Neural progenitor cell (in vitro differentiated cells): ENCODE measurements around the gene C17orf114.

Experiments
- DNase-seq: peaks from one replicate; pipeline ENCODE4 v3.0.0-alpha.2; 2016; ENCODE audit warnings: low spot score
- H2AFZ ChIP-seq: fragments of 200-600 bp; sonication (generic); replicated peaks from 2 replicates; pipeline ENCODE4 v1.6.1; 2016; ENCODE audit warnings: antibody characterized with exemption
- H3F3A ChIP-seq: fragments of 200-600 bp; sonication (generic); 2 replicates; pipeline ENCODE4 v1.6.1; 2016; ENCODE audit warnings: antibody characterized with exemption, low read depth
- H3K27ac ChIP-seq: fragments of 200-600 bp; sonication (generic); 2 replicates; pipeline ENCODE4 v1.5.1; 2016; ENCODE audit warnings: mild to moderate bottlenecking
- H3K27me3 ChIP-seq: fragments of 200-600 bp; sonication (generic); 2 replicates; pipeline ENCODE4 v1.6.1; 2016; ENCODE audit warnings: mild to moderate bottlenecking, moderate library complexity
- H3K36me3 ChIP-seq: fragments of 200-600 bp; sonication (generic); 2 replicates; pipeline ENCODE4 v1.5.1; 2016
- H3K4me1 ChIP-seq: fragments of 200-600 bp; sonication (generic); 2 replicates; pipeline ENCODE4 v1.6.1; 2016; ENCODE audit warnings: mixed run types
- H3K4me2 ChIP-seq: fragments of 200-600 bp; sonication (generic); 2 replicates; pipeline ENCODE4 v1.6.1; 2016
- H3K4me3 ChIP-seq: fragments of 200-600 bp; sonication (generic); 2 replicates; pipeline ENCODE4 v1.5.1; 2016
- H3K79me2 ChIP-seq: fragments of 200-600 bp; sonication (generic); 2 replicates; pipeline ENCODE4 v1.6.1; 2016; ENCODE audit warnings: low read depth
- H3K9ac ChIP-seq: fragments of 200-600 bp; sonication (generic); 2 replicates; pipeline ENCODE4 v1.6.1; 2016
- H3K9me3 ChIP-seq: fragments of 200-600 bp; sonication (generic); 2 replicates; pipeline ENCODE4 v1.5.1; 2016; ENCODE audit warnings: low read depth
- H4K20me1 ChIP-seq: fragments of 200-600 bp; sonication (generic); 2 replicates; pipeline ENCODE4 v1.6.1; 2016; ENCODE audit warnings: low read depth
- H3K27ac Mint-ChIP-seq: 3 replicates; pipeline ENCODE4 v1.8.0; 2021; ENCODE audit warnings: mixed read lengths
- H3K27me3 Mint-ChIP-seq: 2 replicates; pipeline ENCODE4 v1.8.0; 2022; ENCODE audit warnings: low read depth, mild to moderate bottlenecking, inconsistent platforms, moderate library complexity, mixed read lengths; ENCODE audit not compliant: insufficient read depth
- H3K36me3 Mint-ChIP-seq: 3 replicates; pipeline ENCODE4 v1.8.0; 2021; ENCODE audit warnings: mixed read lengths
- H3K4me1 Mint-ChIP-seq: 3 replicates; pipeline ENCODE4 v1.8.0; 2021; ENCODE audit warnings: mixed read lengths
- H3K4me3 Mint-ChIP-seq: 3 replicates; pipeline ENCODE4 v1.8.0; 2021; ENCODE audit warnings: mild to moderate bottlenecking, moderate library complexity, mixed read lengths
- H3K9me3 Mint-ChIP-seq: 3 replicates; pipeline ENCODE4 v1.8.0; 2020; ENCODE audit warnings: mixed read lengths
- EZH2 ChIP-seq: fragments of 200-600 bp; sonication (generic); IDR thresholded peaks from 2 replicates; pipeline ENCODE4 v1.6.1; 2017; ENCODE audit warnings: antibody characterized with exemption, mild to moderate bottlenecking, moderate library complexity
- EZH2phosphoT487 ChIP-seq: fragments of 200-600 bp; sonication (generic); IDR thresholded peaks from 2 replicates; pipeline ENCODE4 v1.6.1; 2017; ENCODE audit warnings: antibody characterized with exemption
- TF ChIP-seq, protein P1 (sequence below): fragments of 200-600 bp; sonication (generic); IDR thresholded peaks from 2 replicates; pipeline ENCODE4 v1.5.1; 2017; ENCODE audit warnings: antibody characterized with exemption, mild to moderate bottlenecking

The C17orf114 gene

DNA sequence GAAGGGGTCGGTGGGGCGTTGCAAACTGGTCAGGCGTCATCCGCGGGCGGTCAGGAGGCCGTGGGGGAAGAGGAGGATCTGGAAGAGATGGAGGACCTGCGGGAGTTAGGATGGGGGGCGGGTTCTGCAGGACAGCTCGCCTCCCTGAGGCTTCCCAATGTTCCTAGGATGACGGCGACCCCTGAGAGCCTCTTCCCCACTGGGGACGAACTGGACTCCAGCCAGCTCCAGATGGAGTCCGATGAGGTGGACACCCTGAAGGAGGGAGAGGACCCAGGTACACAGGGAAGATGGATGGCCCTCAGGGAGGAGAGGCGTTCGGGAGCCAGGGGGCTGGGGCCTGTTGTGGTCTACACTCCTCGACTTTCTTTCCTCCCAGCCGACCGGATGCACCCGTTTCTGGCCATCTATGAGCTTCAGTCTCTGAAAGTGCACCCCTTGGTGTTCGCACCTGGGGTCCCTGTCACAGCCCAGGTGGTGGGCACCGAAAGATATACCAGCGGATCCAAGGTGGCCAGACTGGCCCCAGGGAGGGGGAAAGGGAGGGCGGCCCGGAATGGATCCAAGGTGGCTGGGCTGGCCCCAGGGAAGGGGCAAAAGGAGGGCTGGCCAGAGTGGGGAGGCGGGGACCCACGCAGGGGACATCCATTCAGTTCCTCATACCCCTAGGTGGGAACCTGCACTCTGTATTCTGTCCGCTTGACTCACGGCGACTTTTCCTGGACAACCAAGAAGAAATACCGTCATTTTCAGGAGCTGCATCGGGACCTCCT lies 5.7 kb upstream of the C17orf114 start:
- no peaks in the 10 kb centered on the region for H3K36me3 ChIP-seq
- H3K9ac ChIP-seq, result peak overlapping the region; percentile 38
- H3K9me3 ChIP-seq, result no peaks in the 10 kb centered on the region
- no peaks in the 10 kb centered on the region for H3K79me2 ChIP-seq
- H3K4me1 ChIP-seq, result peaks cover 10% of the 10 kb centered on the region
- Mint-ChIP-seq H3K4me1 (peaks cover 18% of the 10 kb centered on the region), H3K4me3 (peak overlapping the region; percentile 95), H3K9me3 (no peaks in the 10 kb centered on the region), H3K27me3 (peaks cover 4% of the 10 kb centered on the region), H3K27ac (no peak overlapping the region), H3K36me3 (peaks cover 18% of the 10 kb centered on the region)
- peak overlapping the region; percentile 79 for H3K4me3 ChIP-seq
- H3K27me3 ChIP-seq, result peaks cover 6% of the 10 kb centered on the region
- H4K20me1 ChIP-seq, result no peaks in the 10 kb centered on the region
- no peak overlapping the region for H2AFZ ChIP-seq
- TF ChIP-seq, protein P1, sequence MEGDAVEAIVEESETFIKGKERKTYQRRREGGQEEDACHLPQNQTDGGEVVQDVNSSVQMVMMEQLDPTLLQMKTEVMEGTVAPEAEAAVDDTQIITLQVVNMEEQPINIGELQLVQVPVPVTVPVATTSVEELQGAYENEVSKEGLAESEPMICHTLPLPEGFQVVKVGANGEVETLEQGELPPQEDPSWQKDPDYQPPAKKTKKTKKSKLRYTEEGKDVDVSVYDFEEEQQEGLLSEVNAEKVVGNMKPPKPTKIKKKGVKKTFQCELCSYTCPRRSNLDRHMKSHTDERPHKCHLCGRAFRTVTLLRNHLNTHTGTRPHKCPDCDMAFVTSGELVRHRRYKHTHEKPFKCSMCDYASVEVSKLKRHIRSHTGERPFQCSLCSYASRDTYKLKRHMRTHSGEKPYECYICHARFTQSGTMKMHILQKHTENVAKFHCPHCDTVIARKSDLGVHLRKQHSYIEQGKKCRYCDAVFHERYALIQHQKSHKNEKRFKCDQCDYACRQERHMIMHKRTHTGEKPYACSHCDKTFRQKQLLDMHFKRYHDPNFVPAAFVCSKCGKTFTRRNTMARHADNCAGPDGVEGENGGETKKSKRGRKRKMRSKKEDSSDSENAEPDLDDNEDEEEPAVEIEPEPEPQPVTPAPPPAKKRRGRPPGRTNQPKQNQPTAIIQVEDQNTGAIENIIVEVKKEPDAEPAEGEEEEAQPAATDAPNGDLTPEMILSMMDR, result no peak
- TF ChIP-seq EZH2phosphoT487, result no peak
- no peak for TF ChIP-seq EZH2
- peak overlapping the region; percentile 97 for H3K4me2 ChIP-seq
- no peak for DNase-seq
- no peak overlapping the region for H3K27ac ChIP-seq
- H3F3A ChIP-seq, result peaks cover 11% of the 10 kb centered on the region

DNA sequence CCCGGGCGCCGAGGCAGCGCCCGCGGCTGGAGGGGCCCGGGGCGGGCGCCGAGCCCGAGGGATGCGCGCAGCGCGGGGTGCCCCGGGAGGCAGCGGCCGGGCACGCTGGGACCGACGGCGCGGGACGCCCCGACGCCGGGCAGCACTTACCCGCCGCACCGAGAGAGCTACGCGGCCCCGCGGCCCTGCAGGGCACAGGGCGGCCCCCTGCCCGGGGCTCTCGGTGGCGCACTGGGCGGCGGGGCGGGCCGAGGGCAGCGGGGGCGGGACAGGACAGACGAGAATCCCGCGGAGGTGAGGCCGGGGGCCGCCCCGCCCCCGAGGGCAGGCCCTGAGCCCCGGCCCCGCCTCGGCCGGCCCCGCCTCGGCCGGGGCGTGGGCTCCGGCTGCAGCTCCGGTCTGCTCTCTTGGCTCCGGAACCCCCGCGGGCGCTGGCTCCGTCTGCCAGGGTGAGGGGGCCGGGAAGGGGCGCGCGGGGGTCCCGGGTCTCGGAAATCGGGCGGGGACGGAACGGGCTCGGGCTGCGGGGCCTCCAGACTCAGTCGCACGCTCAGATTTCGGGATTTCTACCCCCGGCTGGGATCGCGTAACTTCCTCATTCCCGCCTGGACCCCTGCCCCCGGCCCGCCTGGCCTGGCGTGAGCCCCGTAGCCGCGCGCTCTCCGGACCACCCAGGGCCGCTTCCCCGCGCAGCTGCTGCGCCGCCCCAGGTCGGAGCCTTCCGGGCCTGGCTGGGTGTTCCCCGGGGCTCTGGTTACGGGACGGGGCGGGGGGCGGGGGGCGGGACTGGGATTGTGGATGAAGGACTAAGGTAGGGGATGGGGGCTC lies 4.9 kb upstream of the C17orf114 start, which contains the start of gene PLD2:
Gene PLD2 (plus strand): TSS at position 376 of the 828 bp plus-strand sequence. CDS start 621 bp downstream, outside the sequence.
- Histone ChIP-seq H3K27me3 (peaks cover 6% of the 10 kb centered on the region), H3K27ac (no peak within 1 kb of the TSS), H3F3A (peaks cover 11% of the 10 kb centered on the region), H3K9me3 (no peaks in the 10 kb centered on the region), H4K20me1 (no peaks in the 10 kb centered on the region), H3K4me1 (peaks cover 10% of the 10 kb centered on the region), H3K79me2 (no peaks in the 10 kb centered on the region), H3K4me2 (peak within 1 kb of the TSS; percentile 97), H3K4me3 (peak within 1 kb of the TSS; percentile 79), H2AFZ (peak within 1 kb of the TSS; percentile 92), H3K36me3 (no peaks in the 10 kb centered on the region), H3K9ac (peak within 1 kb of the TSS; percentile 52)
- DNase-seq, result peak; percentile 96
- Mint-ChIP-seq H3K27ac (no peak within 1 kb of the TSS), H3K4me1 (peaks cover 18% of the 10 kb centered on the region), H3K36me3 (peaks cover 18% of the 10 kb centered on the region), H3K9me3 (no peaks in the 10 kb centered on the region), H3K4me3 (peak within 1 kb of the TSS; percentile 95), H3K27me3 (peaks cover 4% of the 10 kb centered on the region)
- TF ChIP-seq EZH2phosphoT487, result no peak
- TF ChIP-seq EZH2, result no peak
- TF ChIP-seq, protein P1, result no peak

DNA sequence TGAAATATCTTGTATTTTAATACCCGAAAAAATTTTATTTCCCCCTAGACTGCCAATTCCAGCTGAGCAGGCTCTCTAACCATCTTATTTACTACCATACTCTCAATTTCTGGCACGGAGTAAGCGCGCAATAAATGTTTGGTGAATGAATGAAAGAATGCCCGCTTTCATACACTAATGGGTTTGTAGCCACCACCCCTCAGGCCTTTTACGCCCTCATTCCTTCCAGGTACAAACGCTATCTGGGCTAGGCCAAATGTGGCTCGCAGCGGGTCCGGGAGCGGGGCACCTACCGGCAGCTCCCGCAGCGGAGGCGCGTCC lies 4.3 kb upstream of the C17orf114 start:
- Histone ChIP-seq H3K4me3 (peak overlapping the region; percentile 79), H3F3A (peaks cover 11% of the 10 kb centered on the region), H3K9me3 (no peaks in the 10 kb centered on the region), H3K9ac (peak overlapping the region; percentile 52), H3K4me1 (peaks cover 10% of the 10 kb centered on the region), H4K20me1 (no peaks in the 10 kb centered on the region), H3K27ac (no peak overlapping the region), H2AFZ (peak overlapping the region; percentile 92), H3K4me2 (peak overlapping the region; percentile 97), H3K36me3 (no peaks in the 10 kb centered on the region), H3K79me2 (no peaks in the 10 kb centered on the region), H3K27me3 (peaks cover 6% of the 10 kb centered on the region)
- H3K27ac Mint-ChIP-seq, result no peak overlapping the region
- no peak for DNase-seq
- H3K4me1 Mint-ChIP-seq, result peaks cover 18% of the 10 kb centered on the region
- H3K27me3 Mint-ChIP-seq, result peaks cover 4% of the 10 kb centered on the region
- H3K36me3 Mint-ChIP-seq, result peaks cover 17% of the 10 kb centered on the region
- no peaks in the 10 kb centered on the region for H3K9me3 Mint-ChIP-seq
- TF ChIP-seq, protein P1, result no peak
- H3K4me3 Mint-ChIP-seq, result peak overlapping the region; percentile 87
